ENCODE data around the gene IP6K2.

Gene IP6K2

DNA sequence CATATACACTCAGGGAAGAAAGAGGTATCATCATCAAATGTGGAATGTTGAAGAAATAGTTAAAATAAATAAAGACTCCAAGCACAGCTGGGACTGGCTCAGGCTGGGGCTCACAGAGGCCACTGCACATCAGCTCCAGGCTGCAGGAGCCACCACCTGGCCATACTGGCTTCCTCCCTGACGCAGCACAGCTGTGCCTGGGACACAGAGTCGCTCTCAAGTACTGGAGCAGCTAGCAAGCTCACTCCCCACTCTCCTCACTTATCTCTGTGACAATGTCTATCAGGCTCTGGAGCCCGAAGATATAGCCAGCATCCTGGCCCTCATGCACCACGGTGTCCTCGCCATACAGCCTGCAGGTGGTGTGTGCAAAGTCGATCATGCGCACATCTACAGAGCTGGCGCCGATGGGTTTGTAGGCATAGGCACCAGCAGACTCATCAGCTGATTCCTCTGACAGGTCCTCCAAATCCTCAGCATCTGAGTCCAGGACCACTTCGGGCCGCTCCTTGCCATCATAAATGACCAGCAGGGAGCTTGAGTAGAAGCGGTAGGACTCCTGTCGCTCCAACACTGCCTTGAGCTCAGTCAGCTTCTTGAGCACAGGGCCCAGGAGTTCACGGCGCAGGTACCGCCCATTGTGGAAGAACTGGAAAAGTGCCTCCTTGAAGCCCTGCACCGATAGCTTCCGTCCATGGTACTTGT lies 28.8 kb downstream of the IP6K2 start:
- no peak for ATAC-seq
- Mint-ChIP-seq H3K27ac (no peak overlapping the region), H3K36me3 (ENCODE audit: low read depth) (peaks cover 29% of the 10 kb centered on the region)

DNA sequence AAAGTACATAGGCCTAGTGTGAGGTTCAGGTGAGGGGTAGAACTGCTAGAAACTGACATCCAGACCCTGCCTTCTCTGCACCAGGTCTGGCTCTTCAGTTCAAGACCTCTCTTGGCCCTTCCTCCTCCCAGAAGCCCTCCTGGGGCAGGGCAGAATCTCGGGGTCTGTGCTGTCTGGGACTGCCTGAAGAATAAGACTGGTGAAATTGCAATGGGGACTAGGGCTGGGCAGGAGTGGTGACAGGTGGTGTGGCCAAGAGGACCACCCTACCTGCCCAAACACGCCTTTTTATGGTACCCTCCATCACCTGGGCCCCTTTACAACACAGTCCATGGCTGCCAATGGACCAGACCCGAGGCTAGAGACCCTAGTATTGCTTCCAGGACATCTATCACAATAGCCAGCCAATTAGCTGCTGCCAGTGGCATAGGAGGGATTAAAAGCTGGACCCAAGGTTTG lies 29.8 kb downstream of the IP6K2 start:
- DNase-seq = no peak
- Mint-ChIP-seq H3K4me1 (peaks cover 16% of the 10 kb centered on the region), H3K4me3 (no peak overlapping the region), H3K27me3 (no peaks in the 10 kb centered on the region), H3K36me3 (ENCODE audit: low read depth) (peaks cover 22% of the 10 kb centered on the region), H3K27ac (no peak overlapping the region), H3K9me3 (no peaks in the 10 kb centered on the region)
- ATAC-seq = no peak

More for the DNA sequence above, 28.8 kb downstream of the IP6K2 start:
- Mint-ChIP-seq H3K4me1 (peaks cover 16% of the 10 kb centered on the region), H3K9me3 (no peaks in the 10 kb centered on the region), H3K27me3 (no peaks in the 10 kb centered on the region), H3K4me3 (no peak overlapping the region)
- no peak for DNase-seq

DNA sequence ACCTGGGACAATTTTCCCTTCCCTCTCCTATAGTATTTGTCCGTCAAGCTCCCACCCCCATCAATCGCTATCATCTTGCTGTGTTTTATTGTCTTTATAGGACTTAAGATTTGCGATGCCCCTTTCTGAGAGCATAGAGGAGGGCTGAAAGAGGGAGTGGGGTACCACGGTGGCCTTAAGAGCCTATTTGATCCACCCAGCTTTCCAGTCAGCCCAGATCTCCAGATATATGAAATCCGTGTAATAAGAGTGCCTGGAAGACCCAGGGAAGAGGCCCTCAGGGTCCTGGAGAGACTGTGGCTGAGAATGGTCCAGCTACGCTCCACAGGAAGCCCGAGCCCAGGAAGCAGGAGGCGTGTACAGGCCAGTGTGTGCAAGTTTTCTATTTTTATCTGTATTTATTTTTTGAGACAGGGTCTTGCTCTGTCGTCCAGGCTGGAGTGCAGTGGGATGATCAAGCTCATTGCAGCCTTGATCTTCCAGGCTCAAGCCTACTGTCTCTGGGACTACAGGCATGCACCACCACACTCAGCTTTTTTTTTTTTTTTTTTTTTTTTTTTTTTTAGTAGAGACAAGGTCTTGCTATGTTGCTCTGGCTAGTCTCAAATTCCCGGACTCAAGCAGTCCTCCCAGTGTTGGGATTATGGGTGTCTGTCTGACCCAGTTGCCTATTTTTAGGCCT lies 30.3 kb downstream of the IP6K2 start:
- H3K27me3 Mint-ChIP-seq = no peaks in the 10 kb centered on the region
- H3K9me3 Mint-ChIP-seq = no peaks in the 10 kb centered on the region
- peaks cover 18% of the 10 kb centered on the region for H3K36me3 Mint-ChIP-seq (ENCODE audit: low read depth)
- peaks cover 16% of the 10 kb centered on the region for H3K4me1 Mint-ChIP-seq
- peak overlapping the region; percentile 85 for H3K4me3 Mint-ChIP-seq
- no peak overlapping the region for H3K27ac Mint-ChIP-seq
- DNase-seq (no peak), ATAC-seq (no peak)

DNA sequence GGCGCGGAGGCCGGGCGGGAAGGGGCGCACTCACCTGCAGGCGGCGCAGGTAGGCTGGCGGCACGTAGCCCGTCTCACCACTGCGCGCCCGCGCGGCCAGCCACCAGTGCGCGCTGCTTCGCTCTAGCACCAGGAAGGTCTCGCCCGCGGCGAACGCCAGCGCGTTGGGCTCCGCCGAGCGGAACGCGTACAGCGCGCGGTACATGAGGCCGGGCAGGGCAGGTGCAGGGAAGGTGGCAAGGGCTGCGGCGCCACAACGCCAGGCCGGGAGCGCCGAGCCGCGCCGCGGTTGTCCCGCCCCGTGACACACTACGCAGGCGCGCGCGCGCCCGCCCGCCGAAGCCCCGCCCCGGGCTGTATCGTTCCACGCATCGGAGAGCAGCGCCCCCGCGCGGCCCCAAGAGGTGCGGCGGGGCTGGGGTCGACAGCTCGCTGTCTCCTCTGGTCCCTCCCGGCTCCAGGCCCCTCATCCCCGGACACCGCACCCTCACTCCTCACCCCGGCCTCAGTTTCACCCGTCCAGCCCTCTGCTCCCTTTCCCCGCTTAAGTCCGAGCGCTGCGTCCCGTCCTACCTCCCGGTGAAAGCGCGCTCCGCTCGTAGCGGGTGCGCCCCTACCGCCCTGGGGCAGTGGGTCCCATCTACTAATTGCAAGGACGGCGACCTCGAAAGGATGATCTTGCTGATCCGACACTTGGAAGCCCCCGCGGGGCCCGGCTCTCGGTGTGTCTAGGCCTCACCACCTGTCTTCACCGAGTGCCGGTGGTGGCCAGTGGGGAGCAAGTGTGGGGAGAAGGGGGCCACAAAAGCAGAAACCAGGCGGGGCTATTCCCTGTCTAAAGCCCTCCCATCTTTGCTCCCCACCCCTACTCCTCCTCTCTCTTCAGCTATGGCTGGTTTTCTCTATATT lies 31.2 kb downstream of the IP6K2 start, which contains the start of gene NCKIPSD:
TSS of gene NCKIPSD (minus strand) at position 313 of the 909 bp plus-strand sequence. CDS start at position 205, 108 bp downstream.
- DNase-seq = peak; percentile 95
- Mint-ChIP-seq H3K9me3 (no peaks in the 10 kb centered on the region), H3K4me1 (peaks cover 16% of the 10 kb centered on the region)

DNA sequence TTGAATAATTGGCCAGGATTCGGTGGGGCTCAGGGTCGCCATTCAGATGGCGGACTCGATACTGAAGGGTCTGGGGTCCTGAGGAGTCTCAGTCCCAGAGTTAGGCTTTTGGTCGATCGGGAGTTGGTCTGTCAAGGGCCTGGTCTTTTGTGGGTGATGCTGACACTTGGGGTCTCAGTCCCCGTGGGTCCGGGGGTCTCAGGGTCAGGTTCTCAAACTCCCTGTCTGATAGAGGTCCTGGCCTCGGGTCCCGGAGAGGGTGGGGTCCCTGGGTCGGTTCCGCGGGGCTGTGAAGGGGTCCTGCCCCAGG lies 31.8 kb downstream of the IP6K2 start:
- Mint-ChIP-seq H3K4me1 (peaks cover 19% of the 10 kb centered on the region), H3K9me3 (no peaks in the 10 kb centered on the region), H3K27me3 (no peaks in the 10 kb centered on the region), H3K36me3 (ENCODE audit: low read depth) (peaks cover 21% of the 10 kb centered on the region), H3K27ac (peak overlapping the region; percentile 78), H3K4me3 (peak overlapping the region; percentile 85)
- ATAC-seq = no peak
- DNase-seq = no peak

More for the DNA sequence above, 31.2 kb downstream of the IP6K2 start, which contains the start of gene NCKIPSD:
- Mint-ChIP-seq H3K4me3 (peak within 1 kb of the TSS; percentile 85), H3K27me3 (no peaks in the 10 kb centered on the region), H3K27ac (peak within 1 kb of the TSS; percentile 86), H3K36me3 (ENCODE audit: low read depth) (peaks cover 15% of the 10 kb centered on the region)
- ATAC-seq = peak; percentile 88

DNA sequence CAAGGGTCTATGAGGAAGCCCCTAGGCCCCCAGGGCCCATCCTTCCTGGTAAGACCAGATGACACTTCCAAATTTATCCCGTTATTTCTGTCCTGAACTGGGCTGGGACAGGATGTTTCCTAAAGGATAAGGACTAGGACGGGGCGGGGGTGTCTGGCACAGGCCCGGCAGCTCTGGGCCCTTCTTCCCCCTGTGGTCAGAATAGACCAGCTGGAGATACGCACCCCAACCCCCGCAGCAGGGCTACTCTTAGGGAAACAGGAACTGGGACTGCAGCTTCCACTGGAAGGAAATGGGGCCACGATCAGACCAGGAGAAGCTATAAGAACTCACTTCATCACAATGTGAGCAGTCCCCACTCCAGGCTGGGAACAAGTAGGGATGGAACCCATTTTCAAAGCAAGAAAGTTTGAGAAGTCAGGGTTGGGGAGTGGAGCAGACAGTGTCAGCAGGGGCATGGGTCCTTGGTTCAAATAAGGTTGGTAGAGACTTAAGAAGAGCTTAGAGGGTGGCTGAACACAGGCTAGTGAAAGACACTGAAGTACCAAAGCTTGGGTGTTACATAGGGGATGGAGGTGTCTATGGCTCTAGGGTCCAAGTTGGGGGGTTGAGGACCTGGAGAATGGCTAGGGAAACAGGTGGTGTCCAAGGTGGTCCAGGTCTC lies 32.4 kb downstream of the IP6K2 start:
- no peak for DNase-seq
- Mint-ChIP-seq H3K27me3 (no peaks in the 10 kb centered on the region), H3K9me3 (no peaks in the 10 kb centered on the region), H3K4me3 (peak overlapping the region; percentile 85), H3K36me3 (ENCODE audit: low read depth) (peaks cover 17% of the 10 kb centered on the region), H3K27ac (peak overlapping the region; percentile 78), H3K4me1 (peaks cover 19% of the 10 kb centered on the region)
- ATAC-seq = no peak

DNA sequence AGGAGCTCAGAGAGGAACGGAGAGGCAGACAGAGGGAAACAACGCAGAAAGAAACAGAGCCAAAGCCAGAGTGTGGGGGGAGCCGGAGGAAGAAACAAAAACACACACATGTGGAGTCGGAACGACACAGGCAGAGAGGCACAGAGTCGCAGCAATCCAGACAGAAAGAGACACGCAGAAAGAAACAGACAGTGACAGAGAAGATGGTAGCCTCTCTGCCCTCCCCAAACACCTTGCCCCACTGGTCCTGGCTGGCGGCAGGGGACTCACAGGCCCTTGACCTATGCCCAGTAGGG lies 33.0 kb downstream of the IP6K2 start:
- Mint-ChIP-seq H3K4me1 (peaks cover 19% of the 10 kb centered on the region), H3K27ac (no peak overlapping the region), H3K9me3 (no peaks in the 10 kb centered on the region), H3K36me3 (ENCODE audit: low read depth) (peaks cover 17% of the 10 kb centered on the region), H3K4me3 (peak overlapping the region; percentile 85), H3K27me3 (no peaks in the 10 kb centered on the region)
- DNase-seq (no peak), ATAC-seq (no peak)

DNA sequence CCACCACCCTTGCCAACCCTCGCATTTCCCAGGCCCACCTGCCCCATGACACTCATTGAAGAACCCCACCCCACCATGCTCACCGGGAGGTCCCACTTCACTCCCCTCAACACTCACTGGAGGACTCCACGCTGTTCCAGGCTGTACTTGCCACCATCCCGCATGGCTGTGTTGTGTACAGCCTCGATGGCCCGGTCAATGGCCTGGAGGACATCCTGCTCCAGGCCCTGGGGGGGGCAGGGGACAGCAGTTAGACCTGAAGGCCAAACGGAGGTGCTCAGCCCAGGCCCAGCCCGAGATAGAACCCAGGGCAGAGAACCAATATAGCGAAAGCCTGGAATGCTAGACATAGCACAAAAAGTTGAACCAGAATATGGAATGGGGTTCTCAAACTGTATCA lies 34.2 kb downstream of the IP6K2 start:
- ATAC-seq (no peak), DNase-seq (no peak)
- Mint-ChIP-seq H3K36me3 (ENCODE audit: low read depth) (peaks cover 21% of the 10 kb centered on the region), H3K4me3 (no peak overlapping the region), H3K4me1 (peaks cover 19% of the 10 kb centered on the region), H3K27ac (no peak overlapping the region), H3K27me3 (no peaks in the 10 kb centered on the region), H3K9me3 (no peaks in the 10 kb centered on the region)

DNA sequence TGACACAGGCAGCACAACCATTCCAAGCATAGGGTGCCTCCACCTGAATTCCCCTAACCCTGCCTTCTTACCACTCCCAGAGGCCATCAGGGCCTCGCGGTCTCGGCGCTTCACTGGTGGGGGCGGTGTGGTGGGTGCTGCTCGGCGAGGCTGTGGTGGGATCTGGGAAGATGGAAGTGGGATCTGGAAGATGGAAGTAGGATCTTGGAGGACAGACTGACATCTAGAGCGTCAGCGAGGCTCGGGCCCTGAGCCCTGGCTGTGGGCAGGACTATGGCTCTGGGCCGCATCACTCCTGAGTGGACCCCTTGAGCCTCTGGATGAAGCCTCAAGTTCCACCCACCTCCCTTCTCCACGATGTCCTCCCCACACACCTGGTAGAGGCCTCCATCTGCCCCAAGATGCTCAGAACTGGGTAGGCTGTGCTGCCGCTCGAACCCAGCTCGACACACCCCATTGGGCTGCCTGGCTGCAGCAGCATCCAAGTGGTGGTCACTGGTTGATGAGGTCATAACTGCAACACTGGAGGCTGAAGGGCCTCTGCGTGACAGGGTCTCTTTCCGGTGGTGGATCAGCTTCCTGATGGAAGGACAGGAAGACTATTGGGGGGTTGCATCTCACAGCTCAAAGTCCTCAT lies 34.9 kb downstream of the IP6K2 start:
- no peaks in the 10 kb centered on the region for H3K27me3 Mint-ChIP-seq
- H3K36me3 Mint-ChIP-seq (ENCODE audit: low read depth) = peaks cover 23% of the 10 kb centered on the region
- no peaks in the 10 kb centered on the region for H3K9me3 Mint-ChIP-seq
- ATAC-seq = no peak
- H3K4me3 Mint-ChIP-seq = no peak overlapping the region
- H3K4me1 Mint-ChIP-seq = peaks cover 19% of the 10 kb centered on the region
- H3K27ac Mint-ChIP-seq = no peak overlapping the region
- no peak for DNase-seq

DNA sequence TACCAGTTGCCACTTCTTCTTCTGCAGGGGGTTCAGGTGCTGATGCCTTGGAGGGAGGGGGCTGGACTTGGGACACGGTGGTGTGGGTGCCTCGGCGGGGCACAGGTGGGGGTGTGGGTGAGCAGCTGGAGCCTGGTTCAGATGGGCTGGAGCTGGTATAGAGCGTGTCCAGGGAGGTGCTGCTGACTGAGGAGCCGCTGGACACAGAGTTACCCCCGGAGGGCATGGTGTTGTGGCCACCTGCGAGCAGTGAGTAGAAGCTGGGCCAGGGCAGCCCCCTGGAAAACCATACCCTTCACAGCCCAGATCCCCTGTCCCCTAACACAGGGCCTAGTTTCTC lies 35.5 kb downstream of the IP6K2 start:
- no peak for ATAC-seq
- H3K4me1 Mint-ChIP-seq = peaks cover 18% of the 10 kb centered on the region
- no peaks in the 10 kb centered on the region for H3K9me3 Mint-ChIP-seq
- no peak overlapping the region for H3K4me3 Mint-ChIP-seq
- no peaks in the 10 kb centered on the region for H3K27me3 Mint-ChIP-seq
- no peak overlapping the region for H3K27ac Mint-ChIP-seq
- no peak for DNase-seq
- H3K36me3 Mint-ChIP-seq (ENCODE audit: low read depth) = peaks cover 23% of the 10 kb centered on the region

DNA sequence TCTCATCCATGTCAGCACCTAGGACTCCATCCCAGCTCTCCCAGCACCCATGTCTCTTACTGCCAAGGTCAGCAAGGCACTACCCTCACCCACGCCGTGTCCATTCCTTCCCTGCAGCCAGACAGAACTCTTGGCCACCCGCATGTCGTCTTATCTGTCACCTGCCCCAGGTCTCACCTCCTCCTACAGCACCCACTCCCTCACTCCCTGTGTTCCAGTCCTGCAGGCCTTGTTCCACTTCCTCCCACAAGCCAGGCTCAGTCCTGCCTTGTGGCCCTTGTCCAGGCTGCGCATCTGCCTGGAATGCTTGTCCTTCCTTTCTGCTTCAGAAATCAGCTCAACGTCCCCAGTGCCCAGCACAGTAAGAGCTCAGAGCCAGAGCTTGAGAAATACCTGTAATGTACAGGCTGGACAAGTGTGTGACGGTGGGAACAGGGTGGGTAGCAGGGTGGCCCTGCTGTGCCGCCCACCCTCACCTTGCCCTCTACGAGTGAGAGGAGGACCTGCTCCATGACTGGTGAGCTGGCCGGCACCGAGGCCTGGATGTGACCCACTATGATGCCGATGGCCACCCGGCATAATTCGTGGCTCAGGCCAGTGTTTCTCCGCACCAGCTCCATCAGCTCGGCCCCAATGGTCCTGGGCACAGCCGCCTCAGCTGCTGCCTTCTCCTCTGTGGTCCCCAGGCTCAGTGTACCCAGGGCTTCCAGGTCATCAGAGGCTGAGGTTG lies 36.0 kb downstream of the IP6K2 start:
- ATAC-seq (no peak), DNase-seq (no peak)
- H3K4me3 Mint-ChIP-seq = no peak overlapping the region
- peaks cover 28% of the 10 kb centered on the region for H3K36me3 Mint-ChIP-seq (ENCODE audit: low read depth)
- peaks cover 15% of the 10 kb centered on the region for H3K4me1 Mint-ChIP-seq
- no peaks in the 10 kb centered on the region for H3K27me3 Mint-ChIP-seq
- H3K27ac Mint-ChIP-seq = no peak overlapping the region
- no peaks in the 10 kb centered on the region for H3K9me3 Mint-ChIP-seq

DNA sequence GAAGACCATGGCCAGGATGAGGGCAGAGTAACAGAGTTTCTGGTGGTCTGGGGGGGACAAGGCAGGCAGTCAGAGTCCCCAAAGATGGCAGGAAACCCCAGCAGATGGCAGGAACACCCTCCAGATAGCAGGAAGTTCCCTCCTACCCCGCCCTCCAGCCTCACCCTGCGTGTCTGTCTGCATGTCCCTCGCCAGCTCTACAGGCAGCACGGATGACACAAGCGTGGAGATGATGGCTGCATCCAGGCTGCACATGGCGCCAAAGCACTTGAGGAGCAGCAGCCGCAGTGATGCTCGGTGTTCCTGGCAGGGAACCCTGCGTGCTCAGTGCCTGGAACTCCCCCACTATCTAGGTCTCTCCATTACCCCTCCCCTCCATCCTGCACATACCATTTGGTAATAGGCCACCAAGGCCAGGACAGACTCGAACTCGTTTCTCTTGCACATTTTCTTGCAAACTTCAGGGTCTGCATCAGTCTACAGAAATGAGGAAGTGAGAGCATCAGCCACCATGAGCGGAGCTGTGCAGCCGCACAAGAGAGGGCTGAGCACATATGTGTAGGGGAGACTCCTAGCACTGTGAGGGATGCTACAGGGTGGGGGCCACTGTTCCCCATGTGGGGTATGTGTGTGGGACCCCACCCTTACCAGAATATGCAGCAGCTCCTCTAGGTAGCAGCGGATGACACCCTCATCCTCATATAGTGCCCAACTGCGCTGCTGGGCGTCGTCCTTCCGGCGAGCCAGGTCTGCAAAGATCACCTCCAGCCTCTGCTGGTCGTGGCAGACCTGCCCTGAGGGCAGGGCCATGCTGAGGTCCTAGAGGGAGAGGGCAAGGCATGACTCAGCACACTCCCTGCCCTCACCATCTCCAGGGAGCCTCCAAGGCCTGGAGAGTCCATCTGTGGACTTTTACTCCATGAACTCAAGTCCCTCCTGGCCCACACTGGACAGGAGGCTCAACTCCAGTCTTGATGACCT lies 37.3 kb downstream of the IP6K2 start:
- H3K27me3 Mint-ChIP-seq = no peaks in the 10 kb centered on the region
- H3K9me3 Mint-ChIP-seq = no peaks in the 10 kb centered on the region
- no peak overlapping the region for H3K27ac Mint-ChIP-seq
- no peak overlapping the region for H3K4me3 Mint-ChIP-seq
- no peak for DNase-seq
- H3K4me1 Mint-ChIP-seq = peaks cover 13% of the 10 kb centered on the region
- peaks cover 32% of the 10 kb centered on the region for H3K36me3 Mint-ChIP-seq (ENCODE audit: low read depth)
- no peak for ATAC-seq

Data from activated naive CD8-positive, alpha-beta T cell treated with anti-CD3 and anti-CD28 coated beads, Interleukin-2, amount 50 U/mL, for 24 hours (primary cell).